ENCODE results near the gene S100A7.
"Not testable (repeated sequence)": the region's sequence is repeated elsewhere in the genome, so short reads cannot be mapped to it uniquely, and the experiment has no call there.

The S100A7 gene

DNA sequence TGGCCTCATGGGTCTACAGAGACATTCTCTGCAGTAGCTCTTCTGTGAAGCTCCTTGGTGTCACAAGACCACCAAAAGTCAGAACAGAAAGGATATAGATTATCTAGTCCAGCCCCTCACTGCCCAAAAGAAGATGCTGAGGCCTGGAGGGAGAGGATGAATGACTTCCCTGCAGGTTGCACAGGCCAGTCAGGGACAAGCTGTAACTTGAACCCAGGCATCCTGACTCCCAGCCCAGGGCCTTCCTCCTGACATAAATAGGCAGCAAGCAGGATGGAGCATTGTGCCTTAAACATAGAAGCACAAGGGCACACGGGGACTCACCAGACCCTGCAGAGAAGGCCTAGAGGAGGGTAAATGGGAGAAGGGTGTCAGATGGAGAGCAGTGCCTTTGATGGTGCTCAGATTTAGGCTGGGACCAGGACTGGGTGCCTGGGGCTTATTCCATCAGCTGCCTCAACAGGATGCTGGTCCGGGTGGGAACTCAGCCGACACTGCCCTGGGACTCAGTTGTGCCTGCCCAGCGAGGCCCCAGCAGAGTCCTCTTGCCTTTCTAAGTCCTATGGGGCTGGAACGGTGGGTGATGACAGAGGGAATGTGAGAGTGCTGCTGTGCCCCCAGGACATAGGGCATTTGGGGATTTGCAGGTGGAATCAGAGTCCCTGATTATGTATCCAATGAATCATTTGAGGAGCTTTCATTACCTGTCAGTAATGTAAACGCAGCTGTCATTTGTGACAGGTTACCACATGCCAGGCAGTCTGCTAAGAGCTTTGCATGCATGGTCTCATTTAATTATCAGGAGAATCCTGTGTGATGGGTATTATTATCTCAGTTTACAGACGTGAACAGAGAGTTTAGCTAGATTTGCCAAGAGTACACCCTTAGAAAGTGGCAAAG, 30.9 kb downstream of the S100A7 start:
- no peak for DNase-seq

DNA sequence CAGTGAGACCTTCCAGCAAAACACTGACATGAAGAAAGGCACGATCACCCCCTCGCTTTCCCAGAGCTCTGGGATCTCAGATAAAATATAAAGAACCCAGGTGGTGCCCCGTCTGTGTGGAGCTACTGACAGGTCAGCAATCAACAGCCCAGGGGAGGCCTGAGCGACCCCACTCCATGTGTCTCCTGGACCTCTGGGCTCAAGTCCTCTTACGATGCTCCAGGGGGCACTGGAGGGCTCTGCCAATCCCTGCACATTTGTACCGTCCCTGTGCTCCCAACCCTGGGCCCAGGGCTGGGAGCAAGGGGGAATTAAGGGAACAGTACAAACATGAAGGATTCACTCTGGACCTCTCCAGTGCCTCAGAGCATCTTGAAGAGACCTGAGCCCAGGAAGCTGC, 31.7 kb downstream of the S100A7 start:
- DNase-seq = peak; percentile 32

DNA sequence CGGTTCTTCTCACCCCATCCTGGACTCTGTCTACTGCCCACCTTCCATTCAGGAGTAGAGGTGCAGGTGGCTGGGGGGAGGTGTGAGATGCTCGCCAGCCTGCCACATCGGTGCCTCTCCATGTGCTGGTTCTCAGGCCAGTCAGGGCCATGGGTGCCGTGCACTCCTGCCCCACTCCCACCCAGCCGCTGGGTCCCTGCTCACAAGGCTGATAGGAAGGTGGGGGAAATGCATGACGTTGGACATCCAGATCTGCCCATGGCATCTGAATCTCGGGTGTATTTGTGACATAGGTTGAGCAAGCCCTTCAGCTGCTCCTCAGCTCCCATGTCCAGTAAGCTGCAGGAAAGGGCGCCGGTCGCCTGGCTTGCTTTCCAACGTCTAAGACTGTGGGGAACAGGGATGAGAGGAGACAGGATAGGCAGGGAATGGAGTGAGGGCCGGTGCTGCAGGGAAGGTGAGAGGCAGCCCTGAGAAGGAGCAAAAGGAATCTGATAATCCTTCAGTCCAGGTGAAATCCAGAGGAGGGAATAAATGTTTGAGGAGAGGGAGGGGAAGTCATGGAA, 32.3 kb downstream of the S100A7 start:
- DNase-seq = no peak

DNA sequence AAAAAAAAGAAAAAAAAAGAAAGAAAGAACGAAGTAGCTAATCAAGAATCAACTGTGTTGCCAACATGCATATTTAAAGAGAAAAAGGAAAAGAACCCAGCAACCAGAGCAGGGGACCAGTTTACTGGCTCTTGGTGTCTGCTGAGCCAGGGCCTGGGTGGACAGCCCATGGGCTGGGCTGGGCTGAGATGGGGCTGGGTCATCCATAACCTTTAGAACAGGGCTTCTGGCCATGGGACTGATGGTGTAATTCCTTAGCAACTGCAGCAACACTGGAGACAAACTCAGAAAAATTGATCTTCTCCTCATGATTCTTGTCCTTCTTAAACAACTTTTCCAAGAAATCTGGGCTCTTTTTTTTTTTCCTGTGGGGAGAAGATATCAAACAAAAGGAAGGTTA, 33.6 kb downstream of the S100A7 start:
- no peak for DNase-seq

DNA sequence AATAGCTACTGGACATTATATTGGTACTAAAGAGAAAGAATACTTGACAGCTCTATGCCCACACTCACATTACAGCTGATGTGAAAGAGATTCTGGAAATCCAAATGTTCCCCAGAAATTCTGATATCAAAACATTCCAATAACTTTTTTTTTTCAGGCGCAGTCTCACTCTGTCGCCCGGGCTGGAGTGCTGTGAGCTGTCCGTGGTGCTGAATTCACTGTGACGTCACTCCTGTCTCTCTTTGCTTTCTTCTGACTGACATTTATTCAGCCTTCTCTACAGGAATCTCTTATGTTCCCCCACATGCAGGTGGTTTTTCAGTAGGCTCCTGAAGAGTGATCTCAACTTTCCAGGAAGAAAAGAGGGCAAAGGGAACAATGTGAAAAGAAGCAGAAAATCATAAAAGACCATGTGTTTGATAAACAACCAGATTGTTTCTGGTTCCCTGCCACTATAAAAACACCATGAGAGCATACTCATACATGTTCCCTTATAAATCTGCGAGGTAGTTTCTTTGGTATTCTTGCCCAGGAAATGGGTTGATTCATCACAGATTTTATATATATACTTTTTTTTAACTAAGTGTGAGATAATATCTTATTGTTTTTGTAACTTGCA, 37.9 kb downstream of the S100A7 start:
- DNase-seq = no peak

DNA sequence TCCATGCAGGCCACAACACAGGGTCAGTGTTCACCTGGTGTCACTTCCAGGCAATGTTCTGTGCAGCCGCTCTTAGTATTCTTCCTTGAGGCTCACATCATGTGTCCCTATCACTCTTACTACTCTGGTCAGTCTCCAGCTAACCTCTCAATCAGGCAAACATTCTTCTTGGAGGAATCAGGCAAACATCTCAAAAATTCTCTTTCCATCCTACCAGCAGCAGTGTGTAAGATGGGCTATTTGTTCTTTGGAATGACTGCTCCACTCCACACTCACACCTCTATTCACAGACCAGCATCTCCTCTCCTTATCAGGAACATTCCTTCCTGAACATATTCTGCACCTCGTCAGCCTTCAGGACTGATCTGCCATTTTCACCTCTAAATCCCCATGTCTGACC, 40.1 kb downstream of the S100A7 start:
- no peak for DNase-seq

DNA sequence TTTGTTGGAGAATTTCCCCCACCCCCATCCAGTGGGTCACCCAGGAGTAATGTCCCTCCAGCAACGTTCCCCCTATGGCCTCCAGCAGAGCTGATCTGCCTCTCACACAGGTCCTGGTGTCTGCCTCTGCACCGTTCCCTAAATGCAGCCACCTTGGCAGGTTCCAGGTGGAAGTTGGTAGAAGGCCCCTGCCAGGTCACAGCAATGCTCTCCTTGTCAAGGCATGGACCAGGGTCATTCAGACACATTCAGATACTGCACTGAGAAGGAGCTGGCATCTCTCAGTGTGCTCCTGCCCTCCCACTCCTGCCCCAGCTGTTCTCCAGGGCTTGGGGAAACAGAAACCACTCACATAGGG, 41.0 kb downstream of the S100A7 start:
- not testable (repeated sequence) for DNase-seq

DNA sequence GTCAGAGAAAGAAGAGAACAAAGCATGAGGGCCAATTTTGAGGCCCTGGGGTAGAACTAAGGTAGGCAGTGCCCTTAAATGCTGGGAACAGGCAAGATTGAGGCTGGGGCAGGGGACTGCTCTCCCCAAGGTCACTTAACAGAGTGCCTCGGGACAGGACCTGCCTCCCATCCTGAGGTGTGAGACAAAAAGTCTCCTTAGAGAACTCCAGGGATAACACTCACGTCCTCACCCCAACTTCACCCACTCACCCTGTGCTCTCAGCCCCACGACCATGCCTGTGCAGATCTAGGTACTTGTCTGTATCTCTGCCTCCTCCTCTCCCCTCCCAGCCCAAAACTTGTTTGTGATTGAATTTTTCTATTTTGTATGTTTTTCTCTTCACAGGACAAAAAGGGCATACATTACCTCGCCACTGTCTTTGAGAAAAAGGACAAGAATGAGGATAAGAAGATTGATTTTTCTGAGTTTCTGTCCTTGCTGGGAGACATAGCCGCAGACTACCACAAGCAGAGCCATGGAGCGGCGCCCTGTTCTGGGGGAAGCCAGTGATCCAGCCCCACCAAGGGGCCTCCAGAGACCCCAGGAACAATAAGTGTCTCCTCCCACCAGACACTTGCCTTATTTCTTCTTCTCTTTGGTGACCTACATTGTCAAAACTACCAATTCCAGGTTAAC, 41.6 kb downstream of the S100A7 start:
- not testable (repeated sequence) for DNase-seq

DNA sequence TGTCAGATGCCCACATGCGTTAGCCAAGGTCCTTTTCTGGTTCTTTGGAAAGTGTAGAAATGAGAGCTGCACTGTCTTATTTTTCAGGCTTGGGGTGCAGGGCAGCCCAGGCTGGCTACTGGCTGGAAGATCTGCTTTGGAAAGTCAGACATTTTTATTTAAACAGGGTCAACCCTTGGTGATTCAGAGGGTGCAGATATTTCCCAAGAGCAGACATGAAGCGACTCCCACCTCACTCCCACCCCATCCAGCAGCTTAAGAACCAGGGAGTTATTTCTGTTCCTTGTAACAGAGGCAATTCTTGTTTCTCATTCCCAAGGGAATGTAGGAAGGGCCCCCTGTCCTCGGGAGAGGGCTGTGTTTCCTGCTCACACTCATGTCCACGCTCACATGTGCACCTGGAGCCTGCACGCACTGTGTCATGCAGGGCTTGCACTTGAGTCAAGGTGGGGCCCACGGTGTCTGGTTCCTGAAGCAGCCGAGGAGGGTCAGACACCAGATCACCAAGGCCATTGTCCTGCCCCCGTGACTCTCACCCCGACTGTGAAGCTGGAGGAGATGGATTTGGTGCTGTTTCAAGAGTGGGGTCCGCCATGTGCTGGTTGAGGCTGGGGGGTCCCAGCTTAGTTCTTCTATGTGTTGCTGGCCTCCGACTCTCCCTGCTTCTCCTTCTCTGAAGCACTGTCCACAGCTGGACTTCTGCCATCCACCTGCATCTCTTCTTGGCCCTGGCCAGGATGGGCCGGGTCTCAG, 43.1 kb downstream of the S100A7 start:
- DNase-seq = no peak

DNA sequence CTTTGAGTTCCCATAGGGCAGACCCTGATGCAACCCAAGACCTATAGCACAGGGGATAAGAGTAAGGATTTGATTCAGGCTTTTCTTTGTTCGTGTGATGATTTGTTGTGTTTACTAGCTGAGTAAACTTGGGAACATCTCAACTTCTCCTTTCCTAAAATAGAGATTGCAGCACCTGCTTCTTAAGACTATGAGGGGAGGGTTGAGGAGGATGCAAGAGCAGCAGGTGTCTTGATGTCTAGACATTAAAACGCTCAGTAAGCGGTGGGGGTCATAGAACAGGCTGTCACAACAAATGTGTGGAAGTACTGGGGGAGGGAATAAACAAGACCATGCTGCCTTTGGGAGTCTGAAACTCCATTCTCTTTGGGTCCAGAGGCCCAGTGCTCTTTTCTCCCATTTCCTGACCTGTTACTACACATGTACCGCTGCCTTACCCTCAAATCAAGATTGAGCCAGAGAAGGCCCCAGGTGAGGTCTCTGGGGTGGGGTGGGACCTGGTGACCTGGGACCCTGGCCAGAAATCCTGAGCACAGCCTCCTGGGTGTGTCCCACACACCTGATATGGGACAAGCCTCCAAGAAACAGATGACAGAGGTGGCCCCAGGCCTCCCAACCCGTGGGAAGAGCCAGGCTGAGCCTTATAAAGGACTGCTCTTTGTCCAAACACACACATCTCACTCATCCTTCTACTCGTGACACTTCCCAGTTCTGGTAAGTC, 44.4 kb downstream of the S100A7 start, which contains the start of gene S100A7A:
Gene S100A7A, plus strand, starts transcription at position 671 of the 721 bp plus-strand sequence. CDS start 1,563 bp downstream, outside the sequence.
- no peak for DNase-seq

DNA sequence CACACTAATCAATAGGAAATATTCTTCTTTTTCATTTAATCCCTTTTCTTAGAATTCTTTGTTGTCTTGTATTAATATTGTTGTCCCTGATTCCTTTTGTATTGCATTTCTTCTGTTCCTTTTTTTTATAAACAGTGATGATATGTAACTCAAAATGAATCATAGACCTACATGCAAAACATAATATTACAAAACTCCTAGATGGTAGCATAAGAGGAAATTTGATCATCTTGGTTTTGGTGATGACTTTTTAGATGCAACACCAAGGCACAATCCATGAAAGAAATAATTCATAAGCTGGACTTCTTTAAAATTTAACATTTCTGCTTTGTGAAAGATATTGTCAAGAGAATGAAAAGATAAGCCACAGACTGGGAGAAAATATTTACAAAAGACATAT, 46.5 kb downstream of the S100A7 start:
- not testable (repeated sequence) for DNase-seq
